ENCODE results near the gene MAST4. TPM values are rescaled to one million over a fixed set of nuclear protein-coding genes. Genes with fewer than 3 reads are reported as not detected.

The MAST4 gene
- total RNA-seq, 1 donor = 12.7 TPM

GRCh38 chr5:67065237-67065636, 469.0 kb downstream of the MAST4 start:
- Histone ChIP-seq H3K4me2 (ENCODE audit: insufficient read depth, low read length) (no peak overlapping the region), H2AFZ (ENCODE audit: low read length) (no peak overlapping the region), H3K79me2 (ENCODE audit: insufficient read depth, low read length) (peaks cover 8% of the 10 kb centered on the region), H3K9me3 (ENCODE audit: low read depth, low read length) (no peaks in the 10 kb centered on the region), H3K36me3 (ENCODE audit: insufficient read depth, low read length) (no peaks in the 10 kb centered on the region), H3K4me1 (ENCODE audit: insufficient read depth, low read length) (peaks cover under 1% of the 10 kb centered on the region), H4K20me1 (ENCODE audit: insufficient read depth, low read length) (no peaks in the 10 kb centered on the region), H3K4me3 (ENCODE audit: insufficient read depth, low read length) (no peak overlapping the region), H3K27me3 (ENCODE audit: insufficient read depth, low read length) (no peaks in the 10 kb centered on the region), H3K27ac (ENCODE audit: low read depth, low read length) (no peak overlapping the region)
- no peak for TF ChIP-seq CTCF (IDR thresholded peaks at IDR 0.05; ENCODE audit: extremely low read depth, low read depth, low read length)
- no peak for DNase-seq (ENCODE audit: insufficient read length, low spot score, missing footprints)

- H3K9me3 ChIP-seq (ENCODE audit: low read depth, low read length) = no peaks in the 10 kb centered on the region
- H3K4me3 ChIP-seq (ENCODE audit: insufficient read depth, low read length) = no peak overlapping the region
- TF ChIP-seq CTCF (IDR thresholded peaks at IDR 0.05; ENCODE audit: extremely low read depth, low read depth, low read length) = no peak
- no peak for DNase-seq (ENCODE audit: insufficient read length, low spot score, missing footprints)
- H3K36me3 ChIP-seq (ENCODE audit: insufficient read depth, low read length) = no peaks in the 10 kb centered on the region
- H3K27ac ChIP-seq (ENCODE audit: low read depth, low read length) = no peak overlapping the region
- H3K79me2 ChIP-seq (ENCODE audit: insufficient read depth, low read length) = peaks cover 6% of the 10 kb centered on the region
- no peaks in the 10 kb centered on the region for H4K20me1 ChIP-seq (ENCODE audit: insufficient read depth, low read length)
- no peaks in the 10 kb centered on the region for H3K4me1 ChIP-seq (ENCODE audit: insufficient read depth, low read length)
- no peak overlapping the region for H3K4me2 ChIP-seq (ENCODE audit: insufficient read depth, low read length)
- no peaks in the 10 kb centered on the region for H3K27me3 ChIP-seq (ENCODE audit: insufficient read depth, low read length)
- H2AFZ ChIP-seq (ENCODE audit: low read length) = no peak overlapping the region
These were observed 469.5 kb downstream of the MAST4 start for GRCh38 chr5:67065696-67066095.

GRCh38 chr5:67066815-67067214, 470.6 kb downstream of the MAST4 start:
- H3K27me3 ChIP-seq (ENCODE audit: insufficient read depth, low read length) = no peaks in the 10 kb centered on the region
- peaks cover 3% of the 10 kb centered on the region for H3K79me2 ChIP-seq (ENCODE audit: insufficient read depth, low read length)
- no peaks in the 10 kb centered on the region for H3K9me3 ChIP-seq (ENCODE audit: low read depth, low read length)
- H2AFZ ChIP-seq (ENCODE audit: low read length) = no peak overlapping the region
- no peak for DNase-seq (ENCODE audit: insufficient read length, low spot score, missing footprints)
- no peak overlapping the region for H3K4me3 ChIP-seq (ENCODE audit: insufficient read depth, low read length)
- TF ChIP-seq CTCF (IDR thresholded peaks at IDR 0.05; ENCODE audit: extremely low read depth, low read depth, low read length) = no peak
- no peak overlapping the region for H3K4me2 ChIP-seq (ENCODE audit: insufficient read depth, low read length)
- H3K27ac ChIP-seq (ENCODE audit: low read depth, low read length) = no peak overlapping the region
- H3K36me3 ChIP-seq (ENCODE audit: insufficient read depth, low read length) = no peaks in the 10 kb centered on the region
- no peaks in the 10 kb centered on the region for H4K20me1 ChIP-seq (ENCODE audit: insufficient read depth, low read length)
- H3K4me1 ChIP-seq (ENCODE audit: insufficient read depth, low read length) = no peaks in the 10 kb centered on the region

GRCh38 chr5:67073045-67073680, 477.0 kb downstream of the MAST4 start:
- Histone ChIP-seq H3K36me3 (ENCODE audit: insufficient read depth, low read length) (no peaks in the 10 kb centered on the region), H3K4me1 (ENCODE audit: insufficient read depth, low read length) (no peaks in the 10 kb centered on the region), H3K9me3 (ENCODE audit: low read depth, low read length) (no peaks in the 10 kb centered on the region), H2AFZ (ENCODE audit: low read length) (no peak overlapping the region), H3K79me2 (ENCODE audit: insufficient read depth, low read length) (no peaks in the 10 kb centered on the region), H3K27me3 (ENCODE audit: insufficient read depth, low read length) (no peaks in the 10 kb centered on the region), H3K27ac (ENCODE audit: low read depth, low read length) (no peak overlapping the region), H4K20me1 (ENCODE audit: insufficient read depth, low read length) (no peaks in the 10 kb centered on the region), H3K4me3 (ENCODE audit: insufficient read depth, low read length) (no peak overlapping the region), H3K4me2 (ENCODE audit: insufficient read depth, low read length) (no peak overlapping the region)
- no peak for TF ChIP-seq CTCF (IDR thresholded peaks at IDR 0.05; ENCODE audit: extremely low read depth, low read depth, low read length)
- DNase-seq (ENCODE audit: insufficient read length, low spot score, missing footprints) = no peak
